ENCODE results near the gene MAGEA4.
"Not testable (repeated sequence)": the region's sequence is repeated elsewhere in the genome, so short reads cannot be mapped to it uniquely, and the experiment has no call there.

The MAGEA4 gene

GRCh38 chrX:151902813-151903591 is 9.7 kb upstream of the MAGEA4 start:
- H4K20me1 ChIP-seq (ENCODE audit: insufficient read depth, low read length) = no peaks in the 10 kb centered on the region

GRCh38 chrX:151904989-151905388 is 7.7 kb upstream of the MAGEA4 start:
- Histone ChIP-seq H2AFZ (ENCODE audit: low read depth, low read length) (no peak overlapping the region), H3K4me3 (ENCODE audit: low read length) (no peak overlapping the region), H4K20me1 (ENCODE audit: insufficient read depth, low read length) (no peaks in the 10 kb centered on the region), H3K27ac (ENCODE audit: low read length) (no peak overlapping the region), H3K36me3 (replicated peaks; ENCODE audit: low read depth, low read length) (no peaks in the 10 kb centered on the region), H3K27me3 (ENCODE audit: low read depth, low read length) (no peaks in the 10 kb centered on the region), H3K9ac (ENCODE audit: low read length) (no peak overlapping the region), H3K9me3 (ENCODE audit: insufficient read depth, low read length) (no peaks in the 10 kb centered on the region), H3K4me1 (ENCODE audit: low read length) (no peaks in the 10 kb centered on the region), H3K79me2 (ENCODE audit: low read length) (no peaks in the 10 kb centered on the region), H3K4me2 (ENCODE audit: low read length) (no peak overlapping the region)
- TF ChIP-seq EZH2phosphoT487 (IDR thresholded peaks at IDR 0.05; ENCODE audit: low read depth) (no peak), CTCF (IDR thresholded peaks at IDR 0.05; ENCODE audit: low read depth, low read length) (no peak)

More at GRCh38 chrX:151902813-151903591, 9.7 kb upstream of the MAGEA4 start:
- Histone ChIP-seq H2AFZ (ENCODE audit: low read depth, low read length) (no peak overlapping the region), H3K9ac (ENCODE audit: low read length) (no peak overlapping the region), H3K4me1 (ENCODE audit: low read length) (no peaks in the 10 kb centered on the region), H3K27ac (ENCODE audit: low read length) (no peak overlapping the region), H3K27me3 (ENCODE audit: low read depth, low read length) (no peaks in the 10 kb centered on the region), H3K36me3 (replicated peaks; ENCODE audit: low read depth, low read length) (no peaks in the 10 kb centered on the region), H3K4me2 (ENCODE audit: low read length) (no peak overlapping the region), H3K9me3 (ENCODE audit: insufficient read depth, low read length) (no peaks in the 10 kb centered on the region), H3K79me2 (ENCODE audit: low read length) (no peaks in the 10 kb centered on the region), H3K4me3 (ENCODE audit: low read length) (no peak overlapping the region)
- TF ChIP-seq CTCF (IDR thresholded peaks at IDR 0.05; ENCODE audit: low read depth, low read length) (no peak), EZH2phosphoT487 (IDR thresholded peaks at IDR 0.05; ENCODE audit: low read depth) (no peak)

GRCh38 chrX:151912221-151912620 is 468 bp upstream of the MAGEA4 start:
- no peak for TF ChIP-seq CTCF (IDR thresholded peaks at IDR 0.05; ENCODE audit: low read depth, low read length)
- Histone ChIP-seq H3K79me2 (ENCODE audit: low read length) (no peaks in the 10 kb centered on the region), H3K27ac (ENCODE audit: low read length) (no peak overlapping the region), H3K9ac (ENCODE audit: low read length) (no peak overlapping the region), H3K4me3 (ENCODE audit: low read length) (no peak overlapping the region), H3K36me3 (replicated peaks; ENCODE audit: low read depth, low read length) (no peaks in the 10 kb centered on the region), H3K4me2 (ENCODE audit: low read length) (no peak overlapping the region), H4K20me1 (ENCODE audit: insufficient read depth, low read length) (no peaks in the 10 kb centered on the region), H3K4me1 (ENCODE audit: low read length) (no peaks in the 10 kb centered on the region), H2AFZ (ENCODE audit: low read depth, low read length) (no peak overlapping the region), H3K9me3 (ENCODE audit: insufficient read depth, low read length) (no peaks in the 10 kb centered on the region), H3K27me3 (ENCODE audit: low read depth, low read length) (no peaks in the 10 kb centered on the region)

- H3K36me3 ChIP-seq (replicated peaks; ENCODE audit: low read depth, low read length); H3K9ac ChIP-seq (ENCODE audit: low read length); H3K4me2 ChIP-seq (ENCODE audit: low read length); H3K9me3 ChIP-seq (ENCODE audit: insufficient read depth, low read length); H3K79me2 ChIP-seq (ENCODE audit: low read length); H3K4me1 ChIP-seq (ENCODE audit: low read length); H4K20me1 ChIP-seq (ENCODE audit: insufficient read depth, low read length); H3K27me3 ChIP-seq (ENCODE audit: low read depth, low read length); H2AFZ ChIP-seq (ENCODE audit: low read depth, low read length); H3K27ac ChIP-seq (ENCODE audit: low read length); H3K4me3 ChIP-seq (ENCODE audit: low read length): not testable (repeated sequence)
Observed at GRCh38 chrX:151918736-151919135, 6.0 kb downstream of the MAGEA4 start.
